Neural crest cell (in vitro differentiated cells): ENCODE data around the gene ZNF608. TPM values are rescaled to one million over a fixed set of nuclear protein-coding genes. Genes with fewer than 3 reads are reported as not detected.

Source experiments
- DNase-seq: peaks from one replicate; pipeline ENCODE4 v3.0.0; 2021; ENCODE audit warnings: low read depth, mixed read lengths, low spot score
- H3K27ac Mint-ChIP-seq: one replicate; pipeline ENCODE4 v1.8.0; 2021; ENCODE audit warnings: mild to moderate bottlenecking, mixed read lengths; ENCODE audit not compliant: unreplicated experiment
- H3K27me3 Mint-ChIP-seq: 2 replicates; pipeline ENCODE4 v1.8.0; 2021; ENCODE audit warnings: low read depth, mild to moderate bottlenecking, mixed read lengths
- H3K36me3 Mint-ChIP-seq: 2 replicates; pipeline ENCODE4 v1.8.0; 2021; ENCODE audit warnings: low read depth, mild to moderate bottlenecking, mixed read lengths
- H3K4me1 Mint-ChIP-seq: 2 replicates; pipeline ENCODE4 v1.8.0; 2021; ENCODE audit warnings: mixed read lengths
- H3K4me3 Mint-ChIP-seq: one replicate; pipeline ENCODE4 v1.8.0; 2021; ENCODE audit warnings: mild to moderate bottlenecking, mixed read lengths
- H3K9me3 Mint-ChIP-seq: 2 replicates; pipeline ENCODE4 v1.8.0; 2021; ENCODE audit warnings: mixed read lengths
- CTCF ChIP-seq: fragments of 200-600 bp; sonication (generic); conservative IDR thresholded peaks from 2 replicates; pipeline ENCODE4 v1.5.0; 2021; ENCODE audit warnings: antibody characterized with exemption, mild to moderate bottlenecking
- total RNA-seq: library from RNA; stranded (reverse); gene quantifications from 2 replicates; pipeline ENCODE4 v1.2.1, GENCODE V29; 2021

The ZNF608 gene
- total RNA-seq, 1 donor from 2014 or later = 106 TPM

- Mint-ChIP-seq H3K4me1 (peaks cover 19% of the 10 kb centered on the region), H3K36me3 (peaks cover 3% of the 10 kb centered on the region), H3K4me3 (no peak overlapping the region), H3K27me3 (peaks cover 10% of the 10 kb centered on the region), H3K27ac (no peak overlapping the region), H3K9me3 (no peaks in the 10 kb centered on the region)
- DNase-seq = no peak
- TF ChIP-seq CTCF = no peak
These were observed 1.2 kb downstream of the ZNF608 start for GRCh38 chr5:124745007-124745927.

GRCh38 chr5:124744170-124744971 lies 2.1 kb downstream of the ZNF608 start:
- Mint-ChIP-seq H3K36me3 (peaks cover 3% of the 10 kb centered on the region), H3K9me3 (no peaks in the 10 kb centered on the region), H3K27me3 (peaks cover 10% of the 10 kb centered on the region), H3K27ac (no peak overlapping the region), H3K4me1 (peaks cover 22% of the 10 kb centered on the region), H3K4me3 (no peak overlapping the region)
- no peak for TF ChIP-seq CTCF
- no peak for DNase-seq

GRCh38 chr5:124743602-124744169 lies 2.8 kb downstream of the ZNF608 start:
- Mint-ChIP-seq H3K27ac (no peak overlapping the region), H3K36me3 (peaks cover 3% of the 10 kb centered on the region), H3K4me3 (no peak overlapping the region), H3K4me1 (peaks cover 22% of the 10 kb centered on the region), H3K27me3 (peaks cover 4% of the 10 kb centered on the region), H3K9me3 (no peaks in the 10 kb centered on the region)
- no peak for DNase-seq
- TF ChIP-seq CTCF = no peak

GRCh38 chr5:124742983-124743601 lies 3.3 kb downstream of the ZNF608 start:
- Mint-ChIP-seq H3K4me3 (no peak overlapping the region), H3K27ac (no peak overlapping the region), H3K4me1 (peaks cover 27% of the 10 kb centered on the region), H3K36me3 (peaks cover 3% of the 10 kb centered on the region), H3K27me3 (peaks cover 4% of the 10 kb centered on the region), H3K9me3 (no peaks in the 10 kb centered on the region)
- no peak for TF ChIP-seq CTCF
- DNase-seq = no peak

GRCh38 chr5:124742521-124742920 lies 3.9 kb downstream of the ZNF608 start:
- H3K27me3 Mint-ChIP-seq = peaks cover 4% of the 10 kb centered on the region
- H3K4me1 Mint-ChIP-seq = peaks cover 33% of the 10 kb centered on the region
- H3K4me3 Mint-ChIP-seq = no peak overlapping the region
- H3K27ac Mint-ChIP-seq = no peak overlapping the region
- H3K9me3 Mint-ChIP-seq = no peaks in the 10 kb centered on the region
- TF ChIP-seq CTCF = no peak
- H3K36me3 Mint-ChIP-seq = peaks cover 3% of the 10 kb centered on the region
- no peak for DNase-seq
